HG03457 (cell line): ENCODE measurements around the gene KRT71.

ENCODE experiments used
- ATAC-seq: cut with Tn5 transposase; IDR thresholded peaks from one replicate; pipeline ENCODE4 v1.9.1; 2021; ENCODE audit warnings: moderate number of reproducible peaks; ENCODE audit not compliant: unreplicated experiment

The KRT71 gene

GRCh38 chr12:52575948-52576347 is 23.0 kb upstream of the KRT71 start:
- no peak for ATAC-seq

GRCh38 chr12:52575256-52575655 is 22.3 kb upstream of the KRT71 start:
- ATAC-seq = no peak

GRCh38 chr12:52573743-52574142 is 20.8 kb upstream of the KRT71 start, which contains the start of gene KRT74:
TSS of gene KRT74 (minus strand) at chr12:52573843. CDS start at chr12:52573777, 66 bp downstream.
- no peak for ATAC-seq

GRCh38 chr12:52573306-52573705 is 20.4 kb upstream of the KRT71 start:
- ATAC-seq = no peak

GRCh38 chr12:52570511-52570910 is 17.6 kb upstream of the KRT71 start:
- ATAC-seq = no peak

GRCh38 chr12:52568111-52568510 is 15.2 kb upstream of the KRT71 start:
- no peak for ATAC-seq

- ATAC-seq = no peak
These were observed 13.9 kb upstream of the KRT71 start for GRCh38 chr12:52566847-52567291.

GRCh38 chr12:52564582-52564981 is 11.6 kb upstream of the KRT71 start:
- no peak for ATAC-seq

- no peak for ATAC-seq
These were observed 9.0 kb upstream of the KRT71 start for GRCh38 chr12:52561880-52562449.

GRCh38 chr12:52559979-52560378 is 7.0 kb upstream of the KRT71 start:
- no peak for ATAC-seq

- no peak for ATAC-seq
These were observed 6.0 kb upstream of the KRT71 start for GRCh38 chr12:52558781-52559445.

GRCh38 chr12:52557476-52557875 is 4.5 kb upstream of the KRT71 start:
- ATAC-seq = no peak

- no peak for ATAC-seq
These were observed 2.6 kb upstream of the KRT71 start for GRCh38 chr12:52555577-52555976.

GRCh38 chr12:52552055-52552454 is 890 bp downstream of the KRT71 start:
- ATAC-seq = no peak

- ATAC-seq = no peak
These were observed 1.6 kb downstream of the KRT71 start for GRCh38 chr12:52551216-52551865.

- ATAC-seq = no peak
These were observed 6.8 kb downstream of the KRT71 start for GRCh38 chr12:52546126-52546525.

GRCh38 chr12:52543985-52544883 is 8.7 kb downstream of the KRT71 start:
- no peak for ATAC-seq

- no peak for ATAC-seq
These were observed 10.1 kb downstream of the KRT71 start for GRCh38 chr12:52542785-52543318.

GRCh38 chr12:52542157-52542556 is 10.8 kb downstream of the KRT71 start:
- no peak for ATAC-seq

GRCh38 chr12:52541709-52542108 is 11.2 kb downstream of the KRT71 start:
- no peak for ATAC-seq

- no peak for ATAC-seq
These were observed 12.4 kb downstream of the KRT71 start for GRCh38 chr12:52540531-52540930.
